Left ventricle myocardium inferior (tissue), 1 donor: ENCODE measurements around the gene CAPS. TPM values are rescaled to one million over a fixed set of nuclear protein-coding genes. Genes with fewer than 3 reads are reported as not detected.

Experiments used
- DNase-seq: peaks from one replicate; pipeline ENCODE4 v3.0.0-alpha.2; 2020
- H3K27ac ChIP-seq: fragments of 200-600 bp; replicated peaks from 2 replicates; pipeline ENCODE4 v1.8.0; 2021
- H3K27me3 ChIP-seq: fragments of 200-600 bp; 2 replicates; pipeline ENCODE4 v1.8.0; 2021; ENCODE audit warnings: low read depth
- H3K36me3 ChIP-seq: fragments of 200-600 bp; 2 replicates; pipeline ENCODE4 v1.8.0; 2021
- H3K4me1 ChIP-seq: fragments of 200-600 bp; 2 replicates; pipeline ENCODE4 v1.8.0; 2021
- H3K4me3 ChIP-seq: fragments of 200-600 bp; 2 replicates; pipeline ENCODE4 v1.8.0; 2021; ENCODE audit warnings: mild to moderate bottlenecking, moderate library complexity
- H3K9me3 ChIP-seq: fragments of 200-600 bp; replicated peaks from 2 replicates; pipeline ENCODE4 v1.8.0; 2021
- CTCF ChIP-seq: fragments of 200-600 bp; IDR thresholded peaks from 2 replicates; pipeline ENCODE4 v1.8.0; 2021; ENCODE audit warnings: antibody characterized with exemption, mild to moderate bottlenecking, borderline replicate concordance
- intact Hi-C: fragments of 100-400 bp; cut with micrococcal nuclease; formaldehyde crosslinking; loops from one replicate; pipeline ENCODE4 v1.11.0; 2022
- total RNA-seq: library from RNA; stranded (reverse); fragmentation: NEBNext Ultra II Directional; extraction: Animal tissue kit (Norgen Biotek cat#: 25700); gene quantifications from one replicate; pipeline ENCODE4 v1.2.1, GENCODE V29; 2021
- donor health status: DM: no; HTN: yes; CAD: no; lungs with severe emphysema.

Gene CAPS
- total RNA-seq, 1 donor from 2014 or later: 6.1 TPM

GRCh38 chr19:5891572-5891937, 22.5 kb upstream of the CAPS start:
- Histone ChIP-seq H3K9me3 (no peaks in the 10 kb centered on the region), H3K36me3 (peaks cover 20% of the 10 kb centered on the region), H3K4me3 (no peak overlapping the region), H3K4me1 (peaks cover 44% of the 10 kb centered on the region), H3K27ac (no peak overlapping the region), H3K27me3 (peaks cover 32% of the 10 kb centered on the region)
- intact Hi-C loops: no loop called here
- no peak for DNase-seq
- TF ChIP-seq CTCF: no peak

- H3K4me3 ChIP-seq: no peak overlapping the region
- H3K27me3 ChIP-seq: peaks cover 28% of the 10 kb centered on the region
- peaks cover 26% of the 10 kb centered on the region for H3K36me3 ChIP-seq
- TF ChIP-seq CTCF: peak; percentile 72
- no peaks in the 10 kb centered on the region for H3K9me3 ChIP-seq
- peaks cover 44% of the 10 kb centered on the region for H3K4me1 ChIP-seq
- intact Hi-C loops: no loop called here
- no peak for DNase-seq
- no peak overlapping the region for H3K27ac ChIP-seq
Observed at GRCh38 chr19:5891938-5892771, 21.9 kb upstream of the CAPS start.

DNA sequence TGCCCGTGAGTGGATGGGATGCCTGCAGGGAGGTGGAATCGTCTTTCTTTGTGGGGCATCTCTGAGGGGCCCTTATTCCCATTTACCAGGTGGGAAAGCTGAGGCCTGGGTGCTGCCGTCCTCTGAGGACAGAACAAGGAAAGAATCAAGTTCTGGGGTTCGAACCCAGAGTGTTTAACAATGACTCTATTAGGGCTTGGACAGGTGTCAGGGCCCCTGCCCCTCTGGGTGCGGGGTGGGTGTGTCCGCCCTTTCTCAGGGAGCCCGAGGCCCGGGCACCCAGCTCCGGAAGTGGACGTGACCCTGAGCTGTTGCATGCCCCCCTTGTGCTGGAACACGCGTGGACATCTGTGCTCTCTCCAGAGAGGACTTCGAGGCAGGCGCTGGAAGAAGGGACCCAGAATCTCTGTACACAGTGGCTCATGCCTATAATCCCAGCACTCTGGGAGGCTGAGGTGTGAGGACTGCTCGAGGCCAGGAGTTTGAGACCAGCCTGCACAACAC, 21.2 kb upstream of the CAPS start:
- Histone ChIP-seq H3K4me1 (peaks cover 44% of the 10 kb centered on the region), H3K27ac (no peak overlapping the region)
- intact Hi-C loops: no loop called here

DNA sequence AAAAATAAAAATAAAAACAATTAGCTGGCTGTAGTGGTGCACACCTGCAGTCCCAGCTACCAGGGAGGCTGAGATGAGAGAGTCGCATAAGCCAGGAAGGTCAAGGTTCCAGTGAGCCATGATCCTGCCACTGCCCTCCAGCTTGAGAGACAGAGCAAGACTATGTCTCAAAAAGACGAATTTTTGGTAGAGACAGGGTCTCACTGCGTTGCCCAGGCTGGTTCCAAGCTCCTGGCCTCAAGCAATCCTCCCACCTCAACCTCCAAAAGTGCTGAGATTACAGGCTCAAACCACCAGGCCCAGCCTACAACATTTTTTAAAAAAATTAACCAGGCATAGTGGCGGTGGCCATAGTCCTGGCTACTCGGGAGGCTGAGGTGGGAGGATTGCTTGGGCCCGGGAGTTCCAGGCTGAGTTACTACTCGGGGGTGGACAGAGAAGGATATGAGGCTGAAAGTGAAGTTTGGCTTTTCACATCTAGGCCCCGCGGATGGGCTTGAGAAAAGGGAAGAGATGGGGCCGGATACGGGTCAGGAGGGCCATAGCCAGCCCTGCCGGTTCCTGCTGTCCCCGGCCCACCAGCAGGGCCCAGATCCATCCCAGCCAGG, 20.7 kb upstream of the CAPS start:
- TF ChIP-seq CTCF: no peak
- intact Hi-C loops: no loop called here
- Histone ChIP-seq H3K27ac (peak overlapping the region; percentile 77), H3K9me3 (no peaks in the 10 kb centered on the region), H3K27me3 (peaks cover 22% of the 10 kb centered on the region), H3K36me3 (peaks cover 28% of the 10 kb centered on the region), H3K4me3 (no peak overlapping the region), H3K4me1 (peaks cover 44% of the 10 kb centered on the region)
- no peak for DNase-seq

More for the DNA sequence above, 21.2 kb upstream of the CAPS start:
- Histone ChIP-seq H3K36me3 (peaks cover 28% of the 10 kb centered on the region), H3K9me3 (no peaks in the 10 kb centered on the region), H3K27me3 (peaks cover 22% of the 10 kb centered on the region), H3K4me3 (no peak overlapping the region)
- DNase-seq: no peak
- no peak for TF ChIP-seq CTCF

DNA sequence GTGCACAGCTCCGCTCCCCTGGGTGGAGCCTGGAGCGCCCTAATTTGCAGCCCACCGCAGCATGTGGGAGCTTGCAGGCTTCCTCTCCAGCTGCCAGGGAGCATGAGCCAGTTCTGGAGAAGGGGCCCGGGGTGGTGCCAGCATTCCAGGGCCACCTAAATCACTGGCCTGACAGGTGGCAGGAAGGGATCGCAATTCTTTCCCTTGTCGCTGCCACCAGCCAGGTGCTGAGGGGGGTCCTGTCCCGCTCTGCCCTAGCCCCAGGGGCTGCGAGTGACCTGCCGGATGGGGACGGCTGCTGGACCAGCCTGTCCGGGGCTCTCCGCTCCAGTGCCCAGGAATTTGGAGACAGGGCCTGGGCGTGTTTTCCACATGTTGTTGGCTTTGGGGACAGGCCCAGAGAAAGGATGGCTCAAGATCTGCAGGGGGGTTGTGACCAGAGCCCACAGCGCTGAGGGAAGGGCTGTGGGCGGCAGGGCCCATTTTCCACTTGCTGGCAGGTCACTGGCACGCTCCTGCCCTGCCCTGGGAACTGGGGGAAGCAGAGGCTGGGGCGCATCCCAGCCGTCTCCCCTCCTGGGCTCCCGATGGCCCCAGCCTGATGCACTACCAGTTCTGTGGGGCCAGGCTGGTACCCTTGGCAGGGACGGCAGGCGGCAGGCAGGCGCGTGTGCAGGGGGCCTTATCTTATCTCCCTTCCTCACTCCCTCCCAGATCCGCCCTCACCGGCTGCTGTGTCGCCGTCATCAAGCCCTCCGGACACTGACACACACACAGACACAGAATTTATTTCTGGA, 19.9 kb upstream of the CAPS start:
- H3K36me3 ChIP-seq: peaks cover 28% of the 10 kb centered on the region
- DNase-seq: peak; percentile 58
- no peak for TF ChIP-seq CTCF
- peak overlapping the region; percentile 25 for H3K4me3 ChIP-seq
- peak overlapping the region; percentile 77 for H3K27ac ChIP-seq
- intact Hi-C loops: no loop called here
- H3K9me3 ChIP-seq: no peaks in the 10 kb centered on the region
- peaks cover 44% of the 10 kb centered on the region for H3K4me1 ChIP-seq
- H3K27me3 ChIP-seq: peaks cover 22% of the 10 kb centered on the region
